Measurements from ENCODE around the gene AFF4. TPM values are rescaled to one million over a fixed set of nuclear protein-coding genes. Genes with fewer than 3 reads are reported as not detected.

Gene AFF4
- total RNA-seq, 1 experiment from 2014 or later: 85.3 TPM

DNA sequence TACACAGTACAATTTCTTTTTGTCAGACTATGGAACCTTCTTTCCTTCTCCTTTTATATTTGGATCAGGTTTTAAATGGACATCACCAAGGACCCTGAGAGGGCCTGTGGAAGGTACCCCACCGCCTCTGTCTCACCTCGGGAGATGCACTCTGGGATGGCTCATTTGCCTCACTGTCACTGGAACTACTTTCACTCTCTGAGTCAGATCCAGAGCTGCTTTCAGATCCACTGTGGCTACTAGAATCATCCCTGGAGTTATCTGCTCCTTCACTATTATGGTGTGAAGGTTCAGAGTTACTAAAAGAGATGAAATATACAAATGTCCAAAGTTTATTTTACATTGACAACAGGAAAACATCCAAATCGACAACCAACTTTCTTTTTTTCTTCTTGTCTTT is 65.3 kb downstream of the AFF4 start:
- no peak for DNase-seq (ENCODE audit: low spot score)
- peaks cover 62% of the 10 kb centered on the region for H3K36me3 ChIP-seq (ENCODE audit: insufficient read depth, low read length, poor library complexity, severe bottlenecking)
- H3K4me1 ChIP-seq (ENCODE audit: insufficient read depth, low read length, poor library complexity, severe bottlenecking): no peaks in the 10 kb centered on the region
- ChIA-PET POLR2A (ENCODE audit: low non-redundant PET) (no interaction called here), CTCF (no interaction called here)
- H3K27me3 ChIP-seq (replicated peaks; ENCODE audit: insufficient read depth, low read depth, low read length, poor library complexity): no peaks in the 10 kb centered on the region
- intact Hi-C loops (cut with micrococcal nuclease; ENCODE audit: unreplicated experiment): no loop called here
- no peak for TF ChIP-seq EZH2 (IDR thresholded peaks at IDR 0.05; ENCODE audit: borderline replicate concordance, low read depth, low read length, poor library complexity, severe bottlenecking)
- TF ChIP-seq, protein P1, sequence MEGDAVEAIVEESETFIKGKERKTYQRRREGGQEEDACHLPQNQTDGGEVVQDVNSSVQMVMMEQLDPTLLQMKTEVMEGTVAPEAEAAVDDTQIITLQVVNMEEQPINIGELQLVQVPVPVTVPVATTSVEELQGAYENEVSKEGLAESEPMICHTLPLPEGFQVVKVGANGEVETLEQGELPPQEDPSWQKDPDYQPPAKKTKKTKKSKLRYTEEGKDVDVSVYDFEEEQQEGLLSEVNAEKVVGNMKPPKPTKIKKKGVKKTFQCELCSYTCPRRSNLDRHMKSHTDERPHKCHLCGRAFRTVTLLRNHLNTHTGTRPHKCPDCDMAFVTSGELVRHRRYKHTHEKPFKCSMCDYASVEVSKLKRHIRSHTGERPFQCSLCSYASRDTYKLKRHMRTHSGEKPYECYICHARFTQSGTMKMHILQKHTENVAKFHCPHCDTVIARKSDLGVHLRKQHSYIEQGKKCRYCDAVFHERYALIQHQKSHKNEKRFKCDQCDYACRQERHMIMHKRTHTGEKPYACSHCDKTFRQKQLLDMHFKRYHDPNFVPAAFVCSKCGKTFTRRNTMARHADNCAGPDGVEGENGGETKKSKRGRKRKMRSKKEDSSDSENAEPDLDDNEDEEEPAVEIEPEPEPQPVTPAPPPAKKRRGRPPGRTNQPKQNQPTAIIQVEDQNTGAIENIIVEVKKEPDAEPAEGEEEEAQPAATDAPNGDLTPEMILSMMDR (conservative IDR thresholded peaks at IDR 0.05; ENCODE audit: low read depth, low read length): no peak
- H3K9me3 ChIP-seq (ENCODE audit: low read depth, low read length, poor library complexity, severe bottlenecking): no peaks in the 10 kb centered on the region
- H3K27ac ChIP-seq (ENCODE audit: low read depth, low read length, poor library complexity, severe bottlenecking): no peak overlapping the region
- no TSS peak for BruUV-seq (replicated peaks)
- H3K4me3 ChIP-seq (ENCODE audit: low read depth, low read length, poor library complexity, severe bottlenecking): no peak overlapping the region

DNA sequence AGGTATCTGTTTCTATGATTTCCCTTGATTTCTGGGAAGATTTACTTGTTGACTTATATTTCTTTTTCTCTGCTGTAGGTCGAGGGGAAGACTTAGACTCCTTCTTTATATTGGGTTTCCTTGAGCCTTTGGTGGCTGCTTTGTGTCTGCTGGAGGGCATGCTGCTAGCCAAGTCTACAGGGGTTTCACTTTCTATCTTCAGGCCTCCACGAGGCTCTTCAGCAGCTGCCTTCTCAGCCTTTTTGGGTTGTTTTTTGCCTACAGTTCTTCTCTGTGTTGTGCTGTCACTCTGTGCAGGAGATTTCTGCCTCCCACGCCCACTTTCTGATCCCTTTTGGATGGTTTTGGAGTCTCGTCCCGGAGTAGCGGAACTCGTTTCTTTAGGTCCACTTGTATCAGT is 66.7 kb downstream of the AFF4 start:
- ChIA-PET POLR2A (ENCODE audit: low non-redundant PET) (no interaction called here), CTCF (no interaction called here)
- no peaks in the 10 kb centered on the region for H3K9me3 ChIP-seq (ENCODE audit: low read depth, low read length, poor library complexity, severe bottlenecking)

DNA sequence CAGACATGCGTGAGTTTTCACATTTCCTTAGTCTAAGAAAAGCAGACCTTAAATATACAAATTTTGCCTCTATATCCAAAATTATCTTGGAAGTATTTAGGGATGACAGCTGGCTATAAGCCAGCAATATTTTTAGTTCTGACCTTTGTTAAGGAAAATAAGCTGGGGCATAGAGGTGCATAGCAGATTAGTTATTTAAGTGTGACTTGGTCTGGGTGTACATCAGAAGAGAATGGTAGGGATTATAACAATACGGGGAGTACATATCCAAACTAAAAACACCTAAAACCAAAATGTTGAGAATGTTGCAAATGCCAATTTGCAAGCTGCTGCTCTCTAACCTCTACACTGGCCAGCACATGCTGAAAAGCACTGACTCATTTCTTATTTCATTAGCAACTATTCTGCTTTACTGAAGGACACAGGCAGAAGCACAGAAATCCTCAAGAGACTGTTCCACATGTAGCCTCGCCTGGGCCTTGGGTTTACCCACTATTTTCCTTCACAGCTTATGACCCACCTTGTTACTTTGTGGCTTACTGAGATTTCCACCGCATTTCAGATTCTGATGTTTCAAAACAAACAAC is 67.6 kb downstream of the AFF4 start:
- no TSS peak for BruUV-seq (replicated peaks)
- H3K4me1 ChIP-seq (ENCODE audit: insufficient read depth, low read length, poor library complexity, severe bottlenecking): no peaks in the 10 kb centered on the region
- H3K27me3 ChIP-seq (replicated peaks; ENCODE audit: insufficient read depth, low read depth, low read length, poor library complexity): no peaks in the 10 kb centered on the region
- H3K27ac ChIP-seq (ENCODE audit: low read depth, low read length, poor library complexity, severe bottlenecking): no peak overlapping the region
- intact Hi-C loops (cut with micrococcal nuclease; ENCODE audit: unreplicated experiment): no loop called here
- peaks cover 63% of the 10 kb centered on the region for H3K36me3 ChIP-seq (ENCODE audit: insufficient read depth, low read length, poor library complexity, severe bottlenecking)
- DNase-seq (ENCODE audit: low spot score): no peak
- CTCF ChIA-PET: no interaction called here
- TF ChIP-seq, protein P1 (conservative IDR thresholded peaks at IDR 0.05; ENCODE audit: low read depth, low read length): no peak
- no peak for TF ChIP-seq EZH2 (IDR thresholded peaks at IDR 0.05; ENCODE audit: borderline replicate concordance, low read depth, low read length, poor library complexity, severe bottlenecking)
- POLR2A ChIA-PET (ENCODE audit: low non-redundant PET): no interaction called here
- H3K4me3 ChIP-seq (ENCODE audit: low read depth, low read length, poor library complexity, severe bottlenecking): no peak overlapping the region
- no peaks in the 10 kb centered on the region for H3K9me3 ChIP-seq (ENCODE audit: low read depth, low read length, poor library complexity, severe bottlenecking)

More for the DNA sequence above, 66.7 kb downstream of the AFF4 start:
- TSS peak; percentile 39 for BruUV-seq (replicated peaks)
- H3K36me3 ChIP-seq (ENCODE audit: insufficient read depth, low read length, poor library complexity, severe bottlenecking): peaks cover 69% of the 10 kb centered on the region
- H3K4me3 ChIP-seq (ENCODE audit: low read depth, low read length, poor library complexity, severe bottlenecking): no peak overlapping the region
- TF ChIP-seq EZH2 (IDR thresholded peaks at IDR 0.05; ENCODE audit: borderline replicate concordance, low read depth, low read length, poor library complexity, severe bottlenecking): no peak
- TF ChIP-seq, protein P1 (conservative IDR thresholded peaks at IDR 0.05; ENCODE audit: low read depth, low read length): no peak
- DNase-seq (ENCODE audit: low spot score): no peak
- H3K27ac ChIP-seq (ENCODE audit: low read depth, low read length, poor library complexity, severe bottlenecking): no peak overlapping the region
- no peaks in the 10 kb centered on the region for H3K27me3 ChIP-seq (replicated peaks; ENCODE audit: insufficient read depth, low read depth, low read length, poor library complexity)
- intact Hi-C loops (cut with micrococcal nuclease; ENCODE audit: unreplicated experiment): no loop called here
- no peaks in the 10 kb centered on the region for H3K4me1 ChIP-seq (ENCODE audit: insufficient read depth, low read length, poor library complexity, severe bottlenecking)

Measured in A673 (cell line).